GM23338 (cell line): Measurements from ENCODE around the gene FFAR2. TPM values are rescaled to one million over a fixed set of nuclear protein-coding genes. Genes with fewer than 3 reads are reported as not detected.

Experiments
- ATAC-seq: fragments of 200-7000 bp; cut with Tn5 transposase; 3 replicates; pipeline ENCODE4 v1.9.1; 2020
- DNase-seq: peaks from one replicate; pipeline ENCODE4 v3.0.0-alpha.2; 2015; ENCODE audit warnings: low spot score
- H2AFZ ChIP-seq: fragments of 200-600 bp; sonication (generic); 2 replicates; pipeline ENCODE4 v1.8.0; 2016; ENCODE audit warnings: antibody characterized with exemption, mild to moderate bottlenecking, moderate library complexity
- H3F3A ChIP-seq: fragments of 200-600 bp; sonication (generic); replicated peaks from 2 replicates; pipeline ENCODE4 v1.8.0; 2017; ENCODE audit warnings: antibody characterized with exemption, mixed run types, low read depth
- H3K27ac ChIP-seq: fragments of 200-600 bp; sonication (generic); 2 replicates; pipeline ENCODE4 v1.6.1; 2016; ENCODE audit warnings: low read depth
- H3K27me3 ChIP-seq: fragments of 200-600 bp; sonication (generic); 2 replicates; pipeline ENCODE4 v1.8.0; 2016; ENCODE audit warnings: mild to moderate bottlenecking, mixed run types, moderate library complexity; ENCODE audit not compliant: insufficient read depth
- H3K36me3 ChIP-seq: fragments of 200-600 bp; sonication (generic); 2 replicates; pipeline ENCODE4 v1.8.0; 2016; ENCODE audit warnings: mild to moderate bottlenecking; ENCODE audit not compliant: insufficient read depth
- H3K4me1 ChIP-seq: fragments of 200-600 bp; sonication (generic); 2 replicates; pipeline ENCODE4 v1.8.0; 2016; ENCODE audit warnings: mild to moderate bottlenecking, moderate library complexity; ENCODE audit not compliant: insufficient read depth
- H3K4me2 ChIP-seq: fragments of 200-600 bp; sonication (generic); 2 replicates; pipeline ENCODE4 v1.7.1; 2017; ENCODE audit warnings: mixed run types
- H3K4me3 ChIP-seq: fragments of 200-600 bp; sonication (generic); 2 replicates; pipeline ENCODE4 v1.6.1; 2016; ENCODE audit warnings: mixed run types
- H3K79me2 ChIP-seq: fragments of 200-600 bp; sonication (generic); replicated peaks from 2 replicates; pipeline ENCODE4 v1.8.0; 2017; ENCODE audit warnings: mild to moderate bottlenecking; ENCODE audit not compliant: insufficient read depth
- H3K9me2 ChIP-seq: fragments of 200-600 bp; sonication (generic); 2 replicates; pipeline ENCODE4 v1.8.0; 2017; ENCODE audit not compliant: insufficient read depth
- H4K20me1 ChIP-seq: fragments of 200-600 bp; sonication (generic); replicated peaks from 2 replicates; pipeline ENCODE4 v1.8.0; 2017; ENCODE audit warnings: mild to moderate bottlenecking; ENCODE audit not compliant: insufficient read depth
- H3K27ac Mint-ChIP-seq: 2 replicates; pipeline ENCODE4 v1.8.0; 2020; ENCODE audit warnings: inconsistent platforms, mild to moderate bottlenecking, moderate library complexity, mixed read lengths
- H3K27me3 Mint-ChIP-seq: 3 replicates; pipeline ENCODE4 v1.8.0; 2022; ENCODE audit warnings: low read depth, mild to moderate bottlenecking, moderate library complexity, mixed read lengths, inconsistent platforms; ENCODE audit not compliant: insufficient read depth, poor library complexity
- H3K36me3 Mint-ChIP-seq: 3 replicates; pipeline ENCODE4 v1.8.0; 2021; ENCODE audit warnings: low read depth, mild to moderate bottlenecking, inconsistent platforms, moderate library complexity, mixed read lengths
- H3K4me1 Mint-ChIP-seq: 3 replicates; pipeline ENCODE4 v1.8.0; 2020; ENCODE audit warnings: mild to moderate bottlenecking, inconsistent platforms, mixed read lengths
- H3K4me3 Mint-ChIP-seq: 3 replicates; pipeline ENCODE4 v1.8.0; 2021; ENCODE audit warnings: moderate library complexity, mild to moderate bottlenecking, inconsistent platforms, mixed read lengths
- H3K9me3 Mint-ChIP-seq: 3 replicates; pipeline ENCODE4 v1.8.0; 2020; ENCODE audit warnings: moderate library complexity, mild to moderate bottlenecking, inconsistent platforms, mixed read lengths
- CREB1 ChIP-seq: fragments of 250-450 bp; sonication (Bioruptor Pico); IDR thresholded peaks from 2 replicates; pipeline ENCODE4 v1.5.0; 2020; ENCODE audit warnings: low read depth, mild to moderate bottlenecking, moderate library complexity
- EZH2 ChIP-seq: fragments of 200-600 bp; sonication (generic); IDR thresholded peaks from one replicate; pipeline ENCODE4 v1.8.0; 2017; ENCODE audit warnings: antibody characterized with exemption, mild to moderate bottlenecking, low read depth; ENCODE audit not compliant: unreplicated experiment
- EZH2phosphoT487 ChIP-seq: fragments of 200-600 bp; sonication (generic); IDR thresholded peaks from one replicate; pipeline ENCODE4 v1.8.1; 2018; ENCODE audit warnings: antibody characterized with exemption; ENCODE audit not compliant: unreplicated experiment
- JUNB ChIP-seq: IDR thresholded peaks from one replicate; pipeline ENCODE4 v1.6.1; 2016; ENCODE audit warnings: antibody characterized with exemption; ENCODE audit not compliant: unreplicated experiment
- NANOG ChIP-seq: IDR thresholded peaks from 2 replicates; pipeline ENCODE4 v1.6.1; 2016; ENCODE audit warnings: antibody characterized with exemption, borderline replicate concordance
- POLR2AphosphoS5 ChIP-seq: IDR thresholded peaks from 2 replicates; pipeline ENCODE4 v1.6.1; 2016; ENCODE audit warnings: antibody characterized with exemption, low read depth
- STAT1 ChIP-seq: IDR thresholded peaks from one replicate; pipeline ENCODE4 v1.6.1; 2016; ENCODE audit warnings: antibody characterized with exemption; ENCODE audit not compliant: unreplicated experiment
- ZNF114 ChIP-seq: fragments of 250-450 bp; sonication (Bioruptor Pico); IDR thresholded peaks from 2 replicates; pipeline ENCODE4 v1.5.0; 2020; ENCODE audit warnings: mild to moderate bottlenecking, moderate library complexity
- ZNF331 ChIP-seq: fragments of 250-450 bp; sonication (Bioruptor Pico); IDR thresholded peaks from 2 replicates; pipeline ENCODE4 v1.5.0; 2020; ENCODE audit warnings: low read depth, mild to moderate bottlenecking, moderate library complexity
- polyA plus RNA-seq: library from polyadenylated mRNA; unstranded; fragments of >200 nt; fragmentation: Nextera tagmentation; extraction: Ambion mirVana; gene quantifications from 2 replicates; pipeline ENCODE4 v1.2.1, GENCODE V29; 2016
- total RNA-seq: library from RNA; depleted of rRNA; stranded (reverse); fragments of >200 nt; shearing (Covaris generic); gene quantifications from 2 replicates; pipeline ENCODE4 v1.2.3, GENCODE V29; 2014
- TF ChIP-seq, protein P1 (sequence below), 2 experiments: fragments of 200-600 bp in 1 of 2; sonication (generic) in 1 of 2; conservative IDR thresholded peaks; 2 replicates each; pipeline versions ENCODE4 v1.5.1 to v1.6.1; 2016 to 2017; ENCODE audit warnings: antibody characterized with exemption in 2 of 2, low read depth in 2 of 2, mild to moderate bottlenecking in 2 of 2, moderate library complexity in 1 of 2
- TF ChIP-seq, protein P2 (sequence below): fragments of 250-450 bp; sonication (Bioruptor Pico); IDR thresholded peaks from 2 replicates; pipeline ENCODE4 v1.5.0; 2020; ENCODE audit warnings: mild to moderate bottlenecking, moderate library complexity
- TF ChIP-seq, protein P3 (sequence below): IDR thresholded peaks from 2 replicates; pipeline ENCODE4 v1.6.1; 2016; ENCODE audit warnings: antibody characterized with exemption
- TF ChIP-seq, protein P4 (sequence below): IDR thresholded peaks from one replicate; pipeline ENCODE4 v1.6.1; 2018; ENCODE audit warnings: antibody characterized with exemption; ENCODE audit not compliant: unreplicated experiment

The FFAR2 gene
- total and polyA plus RNA-seq, 2 experiments from 2014 or later, result not detected

DNA sequence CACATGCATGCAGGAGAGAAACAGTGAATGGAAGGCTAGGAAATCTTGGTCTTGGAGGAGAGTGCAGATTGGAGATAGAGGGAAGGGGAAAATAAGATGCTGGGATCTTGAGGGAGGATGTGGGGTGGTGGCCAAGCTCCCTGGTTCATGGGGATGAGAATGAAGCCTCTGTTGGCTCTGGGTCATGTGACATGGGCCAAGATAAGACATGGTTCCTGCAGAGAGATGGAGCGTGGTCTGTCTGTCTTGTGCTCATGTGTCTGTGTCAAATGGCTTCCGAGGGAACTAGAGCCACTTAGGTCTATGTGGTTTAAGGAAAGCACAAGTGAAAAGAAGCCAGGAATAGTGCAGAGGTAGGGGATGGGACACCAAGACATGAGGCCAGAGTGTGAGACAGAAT lies 30.8 kb upstream of the FFAR2 start:
- Mint-ChIP-seq H3K9me3 (no peaks in the 10 kb centered on the region; the same call in 2 of the 3 replicates), H3K4me3 (no peak overlapping the region), H3K36me3 (no peaks in the 10 kb centered on the region), H3K27ac (no peak overlapping the region), H3K27me3 (peaks cover 6% of the 10 kb centered on the region), H3K4me1 (no peaks in the 10 kb centered on the region; the same call in 2 of the 3 replicates)
- Histone ChIP-seq H3K4me1 (no peaks in the 10 kb centered on the region), H2AFZ (no peak overlapping the region), H3K36me3 (no peaks in the 10 kb centered on the region), H3K27ac (no peak overlapping the region), H3K79me2 (no peaks in the 10 kb centered on the region), H3F3A (no peaks in the 10 kb centered on the region), H3K9me2 (no peaks in the 10 kb centered on the region), H3K4me3 (no peak overlapping the region), H3K4me2 (no peak overlapping the region), H3K27me3 (no peaks in the 10 kb centered on the region), H4K20me1 (no peaks in the 10 kb centered on the region)
- DNase-seq, result no peak
- TF ChIP-seq ZNF331 (CRISPR knock-in tag), result no peak
- TF ChIP-seq, protein P1, sequence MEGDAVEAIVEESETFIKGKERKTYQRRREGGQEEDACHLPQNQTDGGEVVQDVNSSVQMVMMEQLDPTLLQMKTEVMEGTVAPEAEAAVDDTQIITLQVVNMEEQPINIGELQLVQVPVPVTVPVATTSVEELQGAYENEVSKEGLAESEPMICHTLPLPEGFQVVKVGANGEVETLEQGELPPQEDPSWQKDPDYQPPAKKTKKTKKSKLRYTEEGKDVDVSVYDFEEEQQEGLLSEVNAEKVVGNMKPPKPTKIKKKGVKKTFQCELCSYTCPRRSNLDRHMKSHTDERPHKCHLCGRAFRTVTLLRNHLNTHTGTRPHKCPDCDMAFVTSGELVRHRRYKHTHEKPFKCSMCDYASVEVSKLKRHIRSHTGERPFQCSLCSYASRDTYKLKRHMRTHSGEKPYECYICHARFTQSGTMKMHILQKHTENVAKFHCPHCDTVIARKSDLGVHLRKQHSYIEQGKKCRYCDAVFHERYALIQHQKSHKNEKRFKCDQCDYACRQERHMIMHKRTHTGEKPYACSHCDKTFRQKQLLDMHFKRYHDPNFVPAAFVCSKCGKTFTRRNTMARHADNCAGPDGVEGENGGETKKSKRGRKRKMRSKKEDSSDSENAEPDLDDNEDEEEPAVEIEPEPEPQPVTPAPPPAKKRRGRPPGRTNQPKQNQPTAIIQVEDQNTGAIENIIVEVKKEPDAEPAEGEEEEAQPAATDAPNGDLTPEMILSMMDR (conservative IDR thresholded peaks at IDR 0.05; ENCODE audit: low read depth in 2 of 2), result no peak
- TF ChIP-seq NANOG, result no peak
- TF ChIP-seq, protein P2, sequence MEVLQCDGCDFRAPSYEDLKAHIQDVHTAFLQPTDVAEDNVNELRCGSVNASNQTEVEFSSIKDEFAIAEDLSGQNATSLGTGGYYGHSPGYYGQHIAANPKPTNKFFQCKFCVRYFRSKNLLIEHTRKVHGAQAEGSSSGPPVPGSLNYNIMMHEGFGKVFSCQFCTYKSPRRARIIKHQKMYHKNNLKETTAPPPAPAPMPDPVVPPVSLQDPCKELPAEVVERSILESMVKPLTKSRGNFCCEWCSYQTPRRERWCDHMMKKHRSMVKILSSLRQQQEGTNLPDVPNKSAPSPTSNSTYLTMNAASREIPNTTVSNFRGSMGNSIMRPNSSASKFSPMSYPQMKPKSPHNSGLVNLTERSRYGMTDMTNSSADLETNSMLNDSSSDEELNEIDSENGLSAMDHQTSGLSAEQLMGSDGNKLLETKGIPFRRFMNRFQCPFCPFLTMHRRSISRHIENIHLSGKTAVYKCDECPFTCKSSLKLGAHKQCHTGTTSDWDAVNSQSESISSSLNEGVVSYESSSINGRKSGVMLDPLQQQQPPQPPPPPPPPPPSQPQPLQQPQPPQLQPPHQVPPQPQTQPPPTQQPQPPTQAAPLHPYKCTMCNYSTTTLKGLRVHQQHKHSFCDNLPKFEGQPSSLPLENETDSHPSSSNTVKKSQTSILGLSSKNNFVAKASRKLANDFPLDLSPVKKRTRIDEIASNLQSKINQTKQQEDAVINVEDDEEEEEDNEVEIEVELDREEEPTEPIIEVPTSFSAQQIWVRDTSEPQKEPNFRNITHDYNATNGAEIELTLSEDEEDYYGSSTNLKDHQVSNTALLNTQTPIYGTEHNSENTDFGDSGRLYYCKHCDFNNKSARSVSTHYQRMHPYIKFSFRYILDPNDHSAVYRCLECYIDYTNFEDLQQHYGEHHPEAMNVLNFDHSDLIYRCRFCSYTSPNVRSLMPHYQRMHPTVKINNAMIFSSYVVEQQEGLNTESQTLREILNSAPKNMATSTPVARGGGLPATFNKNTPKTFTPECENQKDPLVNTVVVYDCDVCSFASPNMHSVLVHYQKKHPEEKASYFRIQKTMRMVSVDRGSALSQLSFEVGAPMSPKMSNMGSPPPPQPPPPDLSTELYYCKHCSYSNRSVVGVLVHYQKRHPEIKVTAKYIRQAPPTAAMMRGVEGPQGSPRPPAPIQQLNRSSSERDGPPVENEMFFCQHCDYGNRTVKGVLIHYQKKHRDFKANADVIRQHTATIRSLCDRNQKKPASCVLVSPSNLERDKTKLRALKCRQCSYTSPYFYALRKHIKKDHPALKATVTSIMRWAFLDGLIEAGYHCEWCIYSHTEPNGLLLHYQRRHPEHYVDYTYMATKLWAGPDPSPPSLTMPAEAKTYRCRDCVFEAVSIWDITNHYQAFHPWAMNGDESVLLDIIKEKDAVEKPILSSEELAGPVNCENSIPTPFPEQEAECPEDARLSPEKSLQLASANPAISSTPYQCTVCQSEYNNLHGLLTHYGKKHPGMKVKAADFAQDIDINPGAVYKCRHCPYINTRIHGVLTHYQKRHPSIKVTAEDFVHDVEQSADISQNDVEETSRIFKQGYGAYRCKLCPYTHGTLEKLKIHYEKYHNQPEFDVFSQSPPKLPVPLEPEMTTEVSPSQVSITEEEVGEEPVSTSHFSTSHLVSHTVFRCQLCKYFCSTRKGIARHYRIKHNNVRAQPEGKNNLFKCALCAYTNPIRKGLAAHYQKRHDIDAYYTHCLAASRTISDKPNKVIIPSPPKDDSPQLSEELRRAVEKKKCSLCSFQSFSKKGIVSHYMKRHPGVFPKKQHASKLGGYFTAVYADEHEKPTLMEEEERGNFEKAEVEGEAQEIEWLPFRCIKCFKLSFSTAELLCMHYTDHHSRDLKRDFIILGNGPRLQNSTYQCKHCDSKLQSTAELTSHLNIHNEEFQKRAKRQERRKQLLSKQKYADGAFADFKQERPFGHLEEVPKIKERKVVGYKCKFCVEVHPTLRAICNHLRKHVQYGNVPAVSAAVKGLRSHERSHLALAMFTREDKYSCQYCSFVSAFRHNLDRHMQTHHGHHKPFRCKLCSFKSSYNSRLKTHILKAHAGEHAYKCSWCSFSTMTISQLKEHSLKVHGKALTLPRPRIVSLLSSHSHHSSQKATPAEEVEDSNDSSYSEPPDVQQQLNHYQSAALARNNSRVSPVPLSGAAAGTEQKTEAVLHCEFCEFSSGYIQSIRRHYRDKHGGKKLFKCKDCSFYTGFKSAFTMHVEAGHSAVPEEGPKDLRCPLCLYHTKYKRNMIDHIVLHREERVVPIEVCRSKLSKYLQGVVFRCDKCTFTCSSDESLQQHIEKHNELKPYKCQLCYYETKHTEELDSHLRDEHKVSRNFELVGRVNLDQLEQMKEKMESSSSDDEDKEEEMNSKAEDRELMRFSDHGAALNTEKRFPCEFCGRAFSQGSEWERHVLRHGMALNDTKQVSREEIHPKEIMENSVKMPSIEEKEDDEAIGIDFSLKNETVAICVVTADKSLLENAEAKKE, result no peak
- no peak for TF ChIP-seq EZH2
- TF ChIP-seq ZNF114 (CRISPR knock-in tag), result no peak
- no peak for TF ChIP-seq STAT1
- TF ChIP-seq, protein P3, sequence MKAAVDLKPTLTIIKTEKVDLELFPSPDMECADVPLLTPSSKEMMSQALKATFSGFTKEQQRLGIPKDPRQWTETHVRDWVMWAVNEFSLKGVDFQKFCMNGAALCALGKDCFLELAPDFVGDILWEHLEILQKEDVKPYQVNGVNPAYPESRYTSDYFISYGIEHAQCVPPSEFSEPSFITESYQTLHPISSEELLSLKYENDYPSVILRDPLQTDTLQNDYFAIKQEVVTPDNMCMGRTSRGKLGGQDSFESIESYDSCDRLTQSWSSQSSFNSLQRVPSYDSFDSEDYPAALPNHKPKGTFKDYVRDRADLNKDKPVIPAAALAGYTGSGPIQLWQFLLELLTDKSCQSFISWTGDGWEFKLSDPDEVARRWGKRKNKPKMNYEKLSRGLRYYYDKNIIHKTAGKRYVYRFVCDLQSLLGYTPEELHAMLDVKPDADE, result no peak
- TF ChIP-seq POLR2AphosphoS5, result no peak
- TF ChIP-seq EZH2phosphoT487, result no peak
- no peak for TF ChIP-seq JUNB
- TF ChIP-seq, protein P4, sequence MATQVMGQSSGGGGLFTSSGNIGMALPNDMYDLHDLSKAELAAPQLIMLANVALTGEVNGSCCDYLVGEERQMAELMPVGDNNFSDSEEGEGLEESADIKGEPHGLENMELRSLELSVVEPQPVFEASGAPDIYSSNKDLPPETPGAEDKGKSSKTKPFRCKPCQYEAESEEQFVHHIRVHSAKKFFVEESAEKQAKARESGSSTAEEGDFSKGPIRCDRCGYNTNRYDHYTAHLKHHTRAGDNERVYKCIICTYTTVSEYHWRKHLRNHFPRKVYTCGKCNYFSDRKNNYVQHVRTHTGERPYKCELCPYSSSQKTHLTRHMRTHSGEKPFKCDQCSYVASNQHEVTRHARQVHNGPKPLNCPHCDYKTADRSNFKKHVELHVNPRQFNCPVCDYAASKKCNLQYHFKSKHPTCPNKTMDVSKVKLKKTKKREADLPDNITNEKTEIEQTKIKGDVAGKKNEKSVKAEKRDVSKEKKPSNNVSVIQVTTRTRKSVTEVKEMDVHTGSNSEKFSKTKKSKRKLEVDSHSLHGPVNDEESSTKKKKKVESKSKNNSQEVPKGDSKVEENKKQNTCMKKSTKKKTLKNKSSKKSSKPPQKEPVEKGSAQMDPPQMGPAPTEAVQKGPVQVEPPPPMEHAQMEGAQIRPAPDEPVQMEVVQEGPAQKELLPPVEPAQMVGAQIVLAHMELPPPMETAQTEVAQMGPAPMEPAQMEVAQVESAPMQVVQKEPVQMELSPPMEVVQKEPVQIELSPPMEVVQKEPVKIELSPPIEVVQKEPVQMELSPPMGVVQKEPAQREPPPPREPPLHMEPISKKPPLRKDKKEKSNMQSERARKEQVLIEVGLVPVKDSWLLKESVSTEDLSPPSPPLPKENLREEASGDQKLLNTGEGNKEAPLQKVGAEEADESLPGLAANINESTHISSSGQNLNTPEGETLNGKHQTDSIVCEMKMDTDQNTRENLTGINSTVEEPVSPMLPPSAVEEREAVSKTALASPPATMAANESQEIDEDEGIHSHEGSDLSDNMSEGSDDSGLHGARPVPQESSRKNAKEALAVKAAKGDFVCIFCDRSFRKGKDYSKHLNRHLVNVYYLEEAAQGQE, result no peak
- no peak for TF ChIP-seq CREB1 (CRISPR knock-in tag)
- no peak for ATAC-seq
